ENCODE data around the gene SCAF4.
"Not testable (repeated sequence)": the region's sequence is repeated elsewhere in the genome, so short reads cannot be mapped to it uniquely, and the experiment has no call there.

The SCAF4 gene

DNA sequence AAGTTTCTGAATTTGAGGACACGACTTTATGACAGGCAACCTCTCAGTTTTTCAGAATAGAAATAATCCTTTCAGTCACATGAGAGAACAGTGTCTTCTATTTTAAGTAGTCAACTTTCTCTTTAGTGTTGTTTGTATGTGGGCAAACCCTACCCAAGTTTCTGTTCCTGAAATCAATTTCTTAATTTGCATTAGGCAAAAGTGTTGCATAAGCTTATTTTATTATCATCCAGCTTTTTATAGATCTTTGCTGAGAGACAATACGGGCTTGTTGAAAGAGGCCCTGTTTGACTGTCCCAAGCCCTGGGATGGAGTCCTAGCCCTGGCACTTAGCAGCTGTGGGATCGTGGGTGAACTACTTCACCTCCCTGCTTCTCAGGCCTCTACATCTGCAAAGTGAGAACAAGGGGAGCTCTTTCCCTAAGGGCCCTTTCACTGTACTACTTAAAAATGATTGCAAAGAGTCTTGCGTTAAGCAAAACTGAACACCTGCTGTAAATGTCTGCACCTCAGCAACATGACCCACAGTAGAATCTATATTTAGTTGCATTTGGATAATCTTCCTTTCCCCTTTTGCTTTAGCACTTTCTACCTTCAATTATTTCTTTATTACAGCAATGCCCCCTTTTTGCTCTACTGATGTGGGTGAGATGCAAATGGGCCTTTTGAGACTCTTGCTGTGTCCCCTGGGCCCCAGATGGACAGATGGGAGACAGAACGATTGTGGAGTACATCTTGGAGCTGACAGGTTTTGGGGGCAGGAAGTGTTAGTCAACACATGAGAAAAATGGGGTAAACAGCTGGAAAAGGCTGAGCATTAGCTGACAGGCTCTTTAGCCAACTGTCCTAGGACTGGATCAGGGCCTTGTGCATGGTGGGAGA is 41.0 kb upstream of the SCAF4 start:
- TF ChIP-seq CTCF (IDR thresholded peaks at IDR 0.05): no peak
- H3K9me3 Mint-ChIP-seq: no peaks in the 10 kb centered on the region
- no peak overlapping the region for H3K27ac Mint-ChIP-seq
- H3K36me3 Mint-ChIP-seq (ENCODE audit: low read depth): no peaks in the 10 kb centered on the region
- peaks cover 8% of the 10 kb centered on the region for H3K4me1 Mint-ChIP-seq
- H3K27me3 Mint-ChIP-seq (ENCODE audit: low read depth, poor library complexity): peaks cover 8% of the 10 kb centered on the region
- no peak for DNase-seq
- H3K4me3 Mint-ChIP-seq: no peak overlapping the region

DNA sequence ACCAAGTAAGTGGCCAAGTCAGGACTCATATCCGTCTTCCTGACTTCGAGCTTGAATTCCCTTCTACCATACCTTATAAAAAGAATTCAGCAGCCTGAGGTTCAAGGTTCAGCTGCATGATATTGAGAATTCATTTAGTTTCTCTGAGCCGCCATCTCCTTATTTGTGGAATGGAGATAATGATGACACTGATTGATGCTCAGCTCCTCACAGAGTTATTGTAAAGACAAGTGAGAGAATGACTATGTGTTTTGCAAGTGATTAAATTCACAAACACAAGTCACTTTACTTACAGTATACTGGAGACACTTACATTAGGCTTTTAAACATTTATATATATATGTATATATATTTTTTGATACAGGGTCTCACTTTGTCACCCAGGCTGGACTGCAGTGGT is 39.8 kb upstream of the SCAF4 start:
- H3K36me3 Mint-ChIP-seq (ENCODE audit: low read depth): no peaks in the 10 kb centered on the region
- H3K4me3 Mint-ChIP-seq: no peak overlapping the region
- no peak overlapping the region for H3K27ac Mint-ChIP-seq
- H3K4me1 Mint-ChIP-seq: peaks cover 4% of the 10 kb centered on the region
- H3K9me3 Mint-ChIP-seq: no peaks in the 10 kb centered on the region
- TF ChIP-seq CTCF (IDR thresholded peaks at IDR 0.05): no peak
- peaks cover 8% of the 10 kb centered on the region for H3K27me3 Mint-ChIP-seq (ENCODE audit: low read depth, poor library complexity)
- DNase-seq: no peak

DNA sequence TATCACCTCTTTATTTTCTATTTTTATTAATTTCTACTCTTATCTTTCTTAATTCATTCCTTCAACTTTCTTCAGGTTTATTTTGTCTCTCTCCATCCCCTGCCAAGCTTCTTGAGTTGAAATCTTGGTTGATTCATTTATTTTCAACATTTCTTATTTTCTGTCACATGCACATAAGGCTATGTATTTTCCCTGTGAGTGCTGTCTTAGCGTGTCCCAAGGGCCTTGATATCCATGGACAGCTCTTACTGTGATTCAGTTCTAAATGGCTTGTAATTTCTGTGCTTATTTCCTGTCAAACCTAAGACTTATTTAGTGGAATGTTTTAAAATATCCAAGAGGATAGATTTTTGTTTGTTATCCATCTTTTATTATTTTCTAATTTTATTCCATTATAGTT is 36.8 kb upstream of the SCAF4 start:
- DNase-seq: no peak
- peaks cover 11% of the 10 kb centered on the region for H3K9me3 Mint-ChIP-seq
- no peaks in the 10 kb centered on the region for H3K36me3 Mint-ChIP-seq (ENCODE audit: low read depth)
- H3K4me1 Mint-ChIP-seq: no peaks in the 10 kb centered on the region
- no peak overlapping the region for H3K27ac Mint-ChIP-seq
- no peak overlapping the region for H3K4me3 Mint-ChIP-seq
- peaks cover 5% of the 10 kb centered on the region for H3K27me3 Mint-ChIP-seq (ENCODE audit: low read depth, poor library complexity)
- TF ChIP-seq CTCF (IDR thresholded peaks at IDR 0.05): no peak

GRCh38 chr21:31766899-31767298 is 35.0 kb upstream of the SCAF4 start:
- peaks cover 11% of the 10 kb centered on the region for H3K9me3 Mint-ChIP-seq
- DNase-seq: no peak
- no peaks in the 10 kb centered on the region for H3K36me3 Mint-ChIP-seq (ENCODE audit: low read depth)
- H3K4me3 Mint-ChIP-seq: no peak overlapping the region
- no peak for TF ChIP-seq CTCF (IDR thresholded peaks at IDR 0.05)
- peaks cover 5% of the 10 kb centered on the region for H3K27me3 Mint-ChIP-seq (ENCODE audit: low read depth, poor library complexity)
- H3K4me1 Mint-ChIP-seq: no peaks in the 10 kb centered on the region
- H3K27ac Mint-ChIP-seq: peak overlapping the region; percentile 40

DNA sequence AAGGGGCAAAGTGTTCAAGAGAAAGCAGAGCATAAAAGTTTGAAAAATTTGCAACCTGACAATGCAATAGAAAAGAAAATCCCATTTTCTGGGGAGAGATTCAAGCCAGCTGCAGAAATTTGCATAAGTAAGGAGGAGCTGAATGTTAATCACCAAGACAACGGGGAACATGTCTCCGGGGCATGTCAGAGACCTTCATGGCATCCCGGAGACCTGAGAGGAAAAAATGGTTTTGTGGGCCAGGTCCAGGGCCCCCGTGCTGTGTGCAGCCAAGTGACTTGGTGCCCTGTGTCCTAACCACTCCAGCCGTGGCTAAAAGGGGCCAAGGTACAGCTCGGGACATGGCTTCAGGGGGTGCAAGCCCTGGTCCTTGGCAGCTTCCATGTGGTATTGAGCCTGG is 33.9 kb upstream of the SCAF4 start:
- not testable (repeated sequence) for H3K4me1 Mint-ChIP-seq; H3K27me3 Mint-ChIP-seq (ENCODE audit: low read depth, poor library complexity); DNase-seq; H3K4me3 Mint-ChIP-seq; H3K27ac Mint-ChIP-seq; H3K36me3 Mint-ChIP-seq (ENCODE audit: low read depth)
- H3K9me3 Mint-ChIP-seq: peaks cover 11% of the 10 kb centered on the region

GRCh38 chr21:31760931-31761330 is 29.0 kb upstream of the SCAF4 start:
- TF ChIP-seq CTCF (IDR thresholded peaks at IDR 0.05): no peak
- Mint-ChIP-seq H3K27me3 (ENCODE audit: low read depth, poor library complexity) (no peaks in the 10 kb centered on the region), H3K9me3 (peaks cover 8% of the 10 kb centered on the region), H3K4me3 (no peak overlapping the region), H3K27ac (no peak overlapping the region), H3K4me1 (peaks cover 15% of the 10 kb centered on the region), H3K36me3 (ENCODE audit: low read depth) (no peaks in the 10 kb centered on the region)
- no peak for DNase-seq
